Measurements from ENCODE around the gene PEG3. TPM values are rescaled to one million over a fixed set of nuclear protein-coding genes. Genes with fewer than 3 reads are reported as not detected.

PEG3 gene
- polyA plus RNA-seq, 2 of the 4 experiments (the other 2 are of a cell fraction), result not detected

- no peak for TF ChIP-seq ZC3H11A (IDR thresholded peaks at IDR 0.05)
- no peak for TF ChIP-seq BHLHE40 (IDR thresholded peaks at IDR 0.05; ENCODE audit: low read depth, low read length)
- TF ChIP-seq HEYL (CRISPR knock-in tag; IDR thresholded peaks at IDR 0.05), result no peak
- TF ChIP-seq CTCF (IDR thresholded peaks at IDR 0.05), result no peak
- TF ChIP-seq CBX8 (IDR thresholded peaks at IDR 0.05), result no peak
- no peak for TF ChIP-seq NPAS2 (CRISPR knock-in tag; IDR thresholded peaks at IDR 0.05; ENCODE audit: borderline replicate concordance)
- no peak for TF ChIP-seq REST (IDR thresholded peaks at IDR 0.05)
- TF ChIP-seq CHD4 (IDR thresholded peaks at IDR 0.05; ENCODE audit: borderline replicate concordance), result no peak
- no peak overlapping the region for H3K4me3 ChIP-seq
- H3K9me3 ChIP-seq, result peaks cover 57% of the 10 kb centered on the region
- no peak overlapping the region for H3K4me2 ChIP-seq
- ChIA-PET POLR2A (no interaction called here), CTCF (no interaction called here)
- no peak for ATAC-seq
- 9% methylated on average over 4 of the region's 5 CpGs for WGBS (ENCODE audit: missing lambda C conversion rate)
- H3K4me1 ChIP-seq, result no peaks in the 10 kb centered on the region
- DNase-seq (ENCODE audit: low read depth in 1 of 2, low spot score in 1 of 2), result no peak
- no peak overlapping the region for H3K27ac ChIP-seq
- no peak for FAIRE-seq
Measured at GRCh38 chr19:56873493-56873892, 33.0 kb upstream of the PEG3 start.

GRCh38 chr19:56869886-56870285 is 29.4 kb upstream of the PEG3 start:
- WGBS (ENCODE audit: missing lambda C conversion rate), result 1% methylated on average over 8 of the region's 8 CpGs
- ATAC-seq, result no peak
- no peak overlapping the region for H3K4me2 ChIP-seq
- FAIRE-seq, result no peak
- no peak overlapping the region for H3K27ac ChIP-seq
- peaks cover 55% of the 10 kb centered on the region for H3K9me3 ChIP-seq
- ChIA-PET CTCF (no interaction called here), POLR2A (no interaction called here)
- TF ChIP-seq JUNB (IDR thresholded peaks at IDR 0.05) (no peak), JUN (IDR thresholded peaks at IDR 0.05) (no peak), KDM5A (IDR thresholded peaks at IDR 0.05) (no peak), PHF8 (IDR thresholded peaks at IDR 0.05; ENCODE audit: borderline replicate concordance, low read depth) (no peak), REST (IDR thresholded peaks at IDR 0.05) (no peak), FOXS1 (CRISPR knock-in tag; IDR thresholded peaks at IDR 0.05) (no peak)
- no peak overlapping the region for H3K4me3 ChIP-seq
- no peak for DNase-seq (ENCODE audit: low read depth in 1 of 2, low spot score in 1 of 2)
- H3K4me1 ChIP-seq, result no peaks in the 10 kb centered on the region

- Histone ChIP-seq H3K4me2 (no peak overlapping the region), H3K4me1 (no peaks in the 10 kb centered on the region), H3K27ac (no peak overlapping the region), H3K4me3 (no peak overlapping the region), H3K9me3 (peaks cover 63% of the 10 kb centered on the region)
- no peak for TF ChIP-seq ZFP36 (IDR thresholded peaks at IDR 0.05; ENCODE audit: borderline replicate concordance, partially characterized antibody)
- no peak for TF ChIP-seq HDAC2 (IDR thresholded peaks at IDR 0.05)
- FAIRE-seq, result no peak
- no peak for DNase-seq (ENCODE audit: low read depth in 1 of 2, low spot score in 1 of 2)
- ChIA-PET CTCF (interaction anchor here (1.6 kb wide), 1 partner anchor 11 kb away, joined by 6 read pairs; no protein-coding TSS in a partner anchor), POLR2A (no interaction called here)
- WGBS (ENCODE audit: missing lambda C conversion rate), result 3% methylated on average over 1 of the region's 1 CpG
- no peak for ATAC-seq
Measured at GRCh38 chr19:56868446-56868845, 27.9 kb upstream of the PEG3 start.
